SK-N-SH treated with all-trans-retinoic acid at 6 μM for 48 hours (cell line): Measurements from ENCODE around the gene MT4.

ENCODE experiments used
- ISL1 ChIP-seq: fragments of 250-450 bp; sonication (Bioruptor Pico); IDR thresholded peaks from 2 replicates; pipeline ENCODE4 v2.1.2; 2022; ENCODE audit warnings: mild to moderate bottlenecking, moderate library complexity
- PPARA ChIP-seq: fragments of 250-450 bp; sonication (Bioruptor Pico); IDR thresholded peaks from 2 replicates; pipeline ENCODE4 v1.5.0; 2020; ENCODE audit warnings: mild to moderate bottlenecking, borderline replicate concordance
- SNAI2 ChIP-seq: fragments of 250-450 bp; sonication (Bioruptor Pico); IDR thresholded peaks from 2 replicates; pipeline ENCODE4 v1.5.0; 2020; ENCODE audit warnings: mild to moderate bottlenecking, moderate library complexity
- TCF4 ChIP-seq: fragments of 250-450 bp; sonication (Bioruptor Pico); IDR thresholded peaks from 2 replicates; pipeline ENCODE4 v1.8.0; 2021; ENCODE audit warnings: mild to moderate bottlenecking, moderate library complexity, borderline replicate concordance
- ZFP3 ChIP-seq: fragments of 250-450 bp; sonication (Bioruptor Pico); IDR thresholded peaks from 2 replicates; pipeline ENCODE4 v1.5.0; 2020; ENCODE audit warnings: mild to moderate bottlenecking, moderate library complexity
- ZNF70 ChIP-seq: fragments of 450-650 bp; formaldehyde crosslinking; IDR thresholded peaks from 2 replicates; pipeline ENCODE4 v1.5.0; 2020; ENCODE audit warnings: mild to moderate bottlenecking, moderate library complexity
- ZNF8 ChIP-seq: fragments of 450-650 bp; formaldehyde crosslinking; IDR thresholded peaks from 2 replicates; pipeline ENCODE4 v1.5.0; 2020; ENCODE audit warnings: mild to moderate bottlenecking, moderate library complexity
- TF ChIP-seq, protein P1 (sequence below): fragments of 250-450 bp; sonication (Bioruptor Pico); IDR thresholded peaks from 2 replicates; pipeline ENCODE4 v1.8.0; 2020; ENCODE audit warnings: mild to moderate bottlenecking, moderate library complexity, borderline replicate concordance
- TF ChIP-seq, protein P2 (sequence below): fragments of 250-450 bp; sonication (Bioruptor Pico); IDR thresholded peaks from 2 replicates; pipeline ENCODE4 v1.5.0; 2020; ENCODE audit warnings: mild to moderate bottlenecking, moderate library complexity
- TF ChIP-seq, protein P3 (sequence below): fragments of 250-450 bp; sonication (Bioruptor Pico); IDR thresholded peaks from 2 replicates; pipeline ENCODE4 v1.5.1; 2020; ENCODE audit warnings: low read depth, mild to moderate bottlenecking, moderate library complexity

DNA sequence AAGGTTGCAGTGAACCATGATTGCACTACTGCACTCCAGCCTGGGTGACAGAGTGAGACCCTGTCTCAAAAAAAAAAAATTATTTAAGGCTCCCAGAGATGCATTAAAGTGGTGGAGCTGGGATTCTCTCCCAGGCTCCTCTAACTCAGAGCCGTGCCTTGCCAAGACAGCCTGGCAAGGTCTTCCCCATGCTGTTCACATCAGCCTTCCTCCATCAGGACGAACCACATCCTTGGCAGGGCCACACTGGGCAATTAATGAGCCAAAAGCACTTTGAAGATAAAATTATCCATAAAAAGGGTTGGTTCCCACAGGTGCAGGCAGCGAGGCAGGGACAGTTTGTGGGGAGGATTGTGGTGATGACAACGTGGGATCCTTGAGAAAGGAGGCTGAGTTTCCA is 25.2 kb upstream of the MT4 start:
- TF ChIP-seq, protein P1, sequence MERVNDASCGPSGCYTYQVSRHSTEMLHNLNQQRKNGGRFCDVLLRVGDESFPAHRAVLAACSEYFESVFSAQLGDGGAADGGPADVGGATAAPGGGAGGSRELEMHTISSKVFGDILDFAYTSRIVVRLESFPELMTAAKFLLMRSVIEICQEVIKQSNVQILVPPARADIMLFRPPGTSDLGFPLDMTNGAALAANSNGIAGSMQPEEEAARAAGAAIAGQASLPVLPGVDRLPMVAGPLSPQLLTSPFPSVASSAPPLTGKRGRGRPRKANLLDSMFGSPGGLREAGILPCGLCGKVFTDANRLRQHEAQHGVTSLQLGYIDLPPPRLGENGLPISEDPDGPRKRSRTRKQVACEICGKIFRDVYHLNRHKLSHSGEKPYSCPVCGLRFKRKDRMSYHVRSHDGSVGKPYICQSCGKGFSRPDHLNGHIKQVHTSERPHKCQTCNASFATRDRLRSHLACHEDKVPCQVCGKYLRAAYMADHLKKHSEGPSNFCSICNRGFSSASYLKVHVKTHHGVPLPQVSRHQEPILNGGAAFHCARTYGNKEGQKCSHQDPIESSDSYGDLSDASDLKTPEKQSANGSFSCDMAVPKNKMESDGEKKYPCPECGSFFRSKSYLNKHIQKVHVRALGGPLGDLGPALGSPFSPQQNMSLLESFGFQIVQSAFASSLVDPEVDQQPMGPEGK (CRISPR knock-in tag), result no peak
- TF ChIP-seq TCF4 (CRISPR knock-in tag), result no peak
- TF ChIP-seq ISL1 (CRISPR knock-in tag), result no peak
- no peak for TF ChIP-seq ZFP3 (CRISPR knock-in tag)
- TF ChIP-seq SNAI2, result no peak
- TF ChIP-seq PPARA (CRISPR knock-in tag), result no peak
- TF ChIP-seq, protein P2, sequence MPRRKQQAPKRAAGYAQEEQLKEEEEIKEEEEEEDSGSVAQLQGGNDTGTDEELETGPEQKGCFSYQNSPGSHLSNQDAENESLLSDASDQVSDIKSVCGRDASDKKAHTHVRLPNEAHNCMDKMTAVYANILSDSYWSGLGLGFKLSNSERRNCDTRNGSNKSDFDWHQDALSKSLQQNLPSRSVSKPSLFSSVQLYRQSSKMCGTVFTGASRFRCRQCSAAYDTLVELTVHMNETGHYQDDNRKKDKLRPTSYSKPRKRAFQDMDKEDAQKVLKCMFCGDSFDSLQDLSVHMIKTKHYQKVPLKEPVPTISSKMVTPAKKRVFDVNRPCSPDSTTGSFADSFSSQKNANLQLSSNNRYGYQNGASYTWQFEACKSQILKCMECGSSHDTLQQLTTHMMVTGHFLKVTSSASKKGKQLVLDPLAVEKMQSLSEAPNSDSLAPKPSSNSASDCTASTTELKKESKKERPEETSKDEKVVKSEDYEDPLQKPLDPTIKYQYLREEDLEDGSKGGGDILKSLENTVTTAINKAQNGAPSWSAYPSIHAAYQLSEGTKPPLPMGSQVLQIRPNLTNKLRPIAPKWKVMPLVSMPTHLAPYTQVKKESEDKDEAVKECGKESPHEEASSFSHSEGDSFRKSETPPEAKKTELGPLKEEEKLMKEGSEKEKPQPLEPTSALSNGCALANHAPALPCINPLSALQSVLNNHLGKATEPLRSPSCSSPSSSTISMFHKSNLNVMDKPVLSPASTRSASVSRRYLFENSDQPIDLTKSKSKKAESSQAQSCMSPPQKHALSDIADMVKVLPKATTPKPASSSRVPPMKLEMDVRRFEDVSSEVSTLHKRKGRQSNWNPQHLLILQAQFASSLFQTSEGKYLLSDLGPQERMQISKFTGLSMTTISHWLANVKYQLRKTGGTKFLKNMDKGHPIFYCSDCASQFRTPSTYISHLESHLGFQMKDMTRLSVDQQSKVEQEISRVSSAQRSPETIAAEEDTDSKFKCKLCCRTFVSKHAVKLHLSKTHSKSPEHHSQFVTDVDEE, result no peak
- no peak for TF ChIP-seq ZNF70 (CRISPR knock-in tag)
- TF ChIP-seq ZNF8 (CRISPR knock-in tag), result no peak
- TF ChIP-seq, protein P3, sequence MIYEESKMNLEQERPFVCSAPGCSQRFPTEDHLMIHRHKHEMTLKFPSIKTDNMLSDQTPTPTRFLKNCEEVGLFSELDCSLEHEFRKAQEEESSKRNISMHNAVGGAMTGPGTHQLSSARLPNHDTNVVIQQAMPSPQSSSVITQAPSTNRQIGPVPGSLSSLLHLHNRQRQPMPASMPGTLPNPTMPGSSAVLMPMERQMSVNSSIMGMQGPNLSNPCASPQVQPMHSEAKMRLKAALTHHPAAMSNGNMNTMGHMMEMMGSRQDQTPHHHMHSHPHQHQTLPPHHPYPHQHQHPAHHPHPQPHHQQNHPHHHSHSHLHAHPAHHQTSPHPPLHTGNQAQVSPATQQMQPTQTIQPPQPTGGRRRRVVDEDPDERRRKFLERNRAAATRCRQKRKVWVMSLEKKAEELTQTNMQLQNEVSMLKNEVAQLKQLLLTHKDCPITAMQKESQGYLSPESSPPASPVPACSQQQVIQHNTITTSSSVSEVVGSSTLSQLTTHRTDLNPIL (CRISPR knock-in tag), result no peak
